ENCODE measurements around the gene DNAH12. TPM values are rescaled to one million over a fixed set of nuclear protein-coding genes. Genes with fewer than 3 reads are reported as not detected.

Gene DNAH12
- total RNA-seq, 1 donor from 2014 or later = 0.23 TPM

DNA sequence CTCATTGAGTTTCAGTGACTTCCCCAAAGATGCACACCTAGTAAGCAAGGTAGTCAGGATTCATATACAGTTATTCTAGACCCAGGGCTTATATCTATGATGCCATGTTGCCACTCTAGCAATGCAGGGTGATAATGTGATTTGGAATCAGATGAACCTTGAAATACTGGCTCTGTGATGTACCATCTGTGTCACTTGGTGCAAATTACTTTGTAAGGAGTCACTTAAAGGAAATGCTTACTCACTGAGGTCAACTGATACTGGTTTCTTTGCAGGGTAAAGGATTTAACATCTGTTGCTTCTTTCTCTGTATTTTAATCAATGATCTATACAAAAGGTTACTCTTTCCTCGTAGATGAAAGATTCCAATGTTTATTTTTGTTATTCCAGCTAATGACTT lies 262.4 kb downstream of the DNAH12 start:
- H3K4me2 ChIP-seq (ENCODE audit: low read length) = no peak overlapping the region

DNA sequence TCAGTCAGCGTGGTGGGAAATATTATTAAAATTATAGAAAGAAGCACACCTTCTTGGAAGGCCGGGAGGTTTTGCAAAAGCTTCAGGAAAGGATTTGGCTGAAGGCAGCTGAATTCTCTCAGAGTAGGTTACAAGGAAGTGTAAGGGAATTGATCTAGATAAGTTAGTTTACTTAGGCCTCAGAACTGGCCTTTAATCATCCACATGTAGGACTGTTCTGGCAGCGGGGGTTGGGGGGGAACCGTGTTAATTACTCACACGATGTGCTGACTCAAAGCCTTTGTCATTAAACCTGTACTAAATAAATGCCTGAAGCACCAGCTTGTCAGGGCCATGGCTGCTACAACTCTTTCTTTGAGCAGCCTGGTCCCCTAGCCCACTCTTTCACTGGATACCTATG lies 264.5 kb downstream of the DNAH12 start:
- Histone ChIP-seq H3K27ac (ENCODE audit: low read depth, low read length) (no peak overlapping the region), H3K9ac (ENCODE audit: low read length) (no peak overlapping the region), H3K79me2 (ENCODE audit: insufficient read depth, low read length) (no peaks in the 10 kb centered on the region), H3K4me1 (ENCODE audit: insufficient read depth, low read length) (peaks cover 4% of the 10 kb centered on the region), H4K20me1 (ENCODE audit: insufficient read depth, low read length) (no peaks in the 10 kb centered on the region), H2AFZ (ENCODE audit: low read depth, low read length) (no peak overlapping the region), H3K36me3 (ENCODE audit: insufficient read depth, low read length) (peaks cover 2% of the 10 kb centered on the region), H3K4me3 (ENCODE audit: insufficient read depth, low read depth, low read length) (no peak overlapping the region), H3K9me3 (ENCODE audit: insufficient read depth, low read depth, low read length) (no peaks in the 10 kb centered on the region), H3K4me2 (ENCODE audit: low read length) (no peak overlapping the region), H3K27me3 (ENCODE audit: insufficient read depth, low read length) (no peaks in the 10 kb centered on the region)
- H3K27me3 Mint-ChIP-seq (ENCODE audit: low read depth, unreplicated experiment) = no peaks in the 10 kb centered on the region
- no peaks in the 10 kb centered on the region for H3K9me3 Mint-ChIP-seq (ENCODE audit: unreplicated experiment)
- TF ChIP-seq, protein P1, sequence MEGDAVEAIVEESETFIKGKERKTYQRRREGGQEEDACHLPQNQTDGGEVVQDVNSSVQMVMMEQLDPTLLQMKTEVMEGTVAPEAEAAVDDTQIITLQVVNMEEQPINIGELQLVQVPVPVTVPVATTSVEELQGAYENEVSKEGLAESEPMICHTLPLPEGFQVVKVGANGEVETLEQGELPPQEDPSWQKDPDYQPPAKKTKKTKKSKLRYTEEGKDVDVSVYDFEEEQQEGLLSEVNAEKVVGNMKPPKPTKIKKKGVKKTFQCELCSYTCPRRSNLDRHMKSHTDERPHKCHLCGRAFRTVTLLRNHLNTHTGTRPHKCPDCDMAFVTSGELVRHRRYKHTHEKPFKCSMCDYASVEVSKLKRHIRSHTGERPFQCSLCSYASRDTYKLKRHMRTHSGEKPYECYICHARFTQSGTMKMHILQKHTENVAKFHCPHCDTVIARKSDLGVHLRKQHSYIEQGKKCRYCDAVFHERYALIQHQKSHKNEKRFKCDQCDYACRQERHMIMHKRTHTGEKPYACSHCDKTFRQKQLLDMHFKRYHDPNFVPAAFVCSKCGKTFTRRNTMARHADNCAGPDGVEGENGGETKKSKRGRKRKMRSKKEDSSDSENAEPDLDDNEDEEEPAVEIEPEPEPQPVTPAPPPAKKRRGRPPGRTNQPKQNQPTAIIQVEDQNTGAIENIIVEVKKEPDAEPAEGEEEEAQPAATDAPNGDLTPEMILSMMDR (IDR thresholded peaks at IDR 0.05; ENCODE audit: insufficient read depth, low read depth, low read length) = no peak
- no peak for TF ChIP-seq EZH2 (IDR thresholded peaks at IDR 0.05; ENCODE audit: insufficient read depth, low read length)
- no peak for DNase-seq (ENCODE audit: low read depth)
- peaks cover 14% of the 10 kb centered on the region for H3K4me1 Mint-ChIP-seq (ENCODE audit: low read depth, unreplicated experiment)
- peaks cover 8% of the 10 kb centered on the region for H3K36me3 Mint-ChIP-seq (ENCODE audit: low read depth, unreplicated experiment)
- no peak overlapping the region for H3K4me3 Mint-ChIP-seq (ENCODE audit: unreplicated experiment)
- H3K27ac Mint-ChIP-seq (ENCODE audit: unreplicated experiment) = no peak overlapping the region
- FAIRE-seq = no peak

More for the DNA sequence above, 262.4 kb downstream of the DNAH12 start:
- H3K27me3 Mint-ChIP-seq (ENCODE audit: low read depth, unreplicated experiment) = no peaks in the 10 kb centered on the region
- H3K4me3 Mint-ChIP-seq (ENCODE audit: unreplicated experiment) = no peak overlapping the region
- DNase-seq (ENCODE audit: low read depth) (peak; percentile 52), FAIRE-seq (no peak)
- H3K9me3 Mint-ChIP-seq (ENCODE audit: unreplicated experiment) = peaks cover 3% of the 10 kb centered on the region
- TF ChIP-seq EZH2 (IDR thresholded peaks at IDR 0.05; ENCODE audit: insufficient read depth, low read length) = no peak
- TF ChIP-seq, protein P1 (IDR thresholded peaks at IDR 0.05; ENCODE audit: insufficient read depth, low read depth, low read length) = no peak
- peaks cover 4% of the 10 kb centered on the region for H3K4me1 ChIP-seq (ENCODE audit: insufficient read depth, low read length)
- no peak overlapping the region for H2AFZ ChIP-seq (ENCODE audit: low read depth, low read length)
- no peaks in the 10 kb centered on the region for H3K9me3 ChIP-seq (ENCODE audit: insufficient read depth, low read depth, low read length)
- no peak overlapping the region for H3K27ac ChIP-seq (ENCODE audit: low read depth, low read length)
- H3K79me2 ChIP-seq (ENCODE audit: insufficient read depth, low read length) = no peaks in the 10 kb centered on the region
- no peak overlapping the region for H3K4me3 ChIP-seq (ENCODE audit: insufficient read depth, low read depth, low read length)
- no peaks in the 10 kb centered on the region for H3K27me3 ChIP-seq (ENCODE audit: insufficient read depth, low read length)
- peaks cover 14% of the 10 kb centered on the region for H3K4me1 Mint-ChIP-seq (ENCODE audit: low read depth, unreplicated experiment)
- H3K27ac Mint-ChIP-seq (ENCODE audit: unreplicated experiment) = peak overlapping the region; percentile 53
- no peaks in the 10 kb centered on the region for H3K36me3 ChIP-seq (ENCODE audit: insufficient read depth, low read length)
- H4K20me1 ChIP-seq (ENCODE audit: insufficient read depth, low read length) = no peaks in the 10 kb centered on the region
- H3K36me3 Mint-ChIP-seq (ENCODE audit: low read depth, unreplicated experiment) = peaks cover 8% of the 10 kb centered on the region
- H3K9ac ChIP-seq (ENCODE audit: low read length) = no peak overlapping the region

DNA sequence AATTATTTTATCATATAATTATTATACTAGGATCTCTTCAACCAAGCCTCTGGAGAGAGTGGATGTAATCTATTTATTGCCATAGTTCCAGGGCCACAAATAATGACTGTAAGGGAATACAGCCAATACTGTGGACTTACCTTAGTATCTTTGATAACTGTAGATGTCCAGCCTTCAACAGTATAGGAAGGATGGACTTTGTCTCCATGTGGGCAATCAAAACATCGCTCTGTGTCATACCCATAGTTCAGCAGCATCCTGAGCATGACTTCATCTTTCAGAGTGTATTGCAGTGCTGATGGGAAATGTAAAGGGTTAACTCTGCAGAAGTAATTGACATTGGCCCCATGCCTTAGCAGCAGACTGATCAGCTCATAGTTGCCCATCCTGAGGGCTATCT lies 265.9 kb downstream of the DNAH12 start:
- Mint-ChIP-seq H3K4me1 (ENCODE audit: low read depth, unreplicated experiment) (peaks cover 14% of the 10 kb centered on the region), H3K27ac (ENCODE audit: unreplicated experiment) (no peak overlapping the region), H3K9me3 (ENCODE audit: unreplicated experiment) (no peaks in the 10 kb centered on the region), H3K27me3 (ENCODE audit: low read depth, unreplicated experiment) (no peaks in the 10 kb centered on the region), H3K36me3 (ENCODE audit: low read depth, unreplicated experiment) (peaks cover 10% of the 10 kb centered on the region), H3K4me3 (ENCODE audit: unreplicated experiment) (no peak overlapping the region)
- Histone ChIP-seq H3K9ac (ENCODE audit: low read length) (no peak overlapping the region), H2AFZ (ENCODE audit: low read depth, low read length) (no peak overlapping the region), H3K36me3 (ENCODE audit: insufficient read depth, low read length) (peaks cover 3% of the 10 kb centered on the region), H3K27ac (ENCODE audit: low read depth, low read length) (no peak overlapping the region), H4K20me1 (ENCODE audit: insufficient read depth, low read length) (no peaks in the 10 kb centered on the region), H3K4me1 (ENCODE audit: insufficient read depth, low read length) (peaks cover 4% of the 10 kb centered on the region), H3K4me3 (ENCODE audit: insufficient read depth, low read depth, low read length) (no peak overlapping the region), H3K27me3 (ENCODE audit: insufficient read depth, low read length) (no peaks in the 10 kb centered on the region), H3K79me2 (ENCODE audit: insufficient read depth, low read length) (no peaks in the 10 kb centered on the region), H3K9me3 (ENCODE audit: insufficient read depth, low read depth, low read length) (no peaks in the 10 kb centered on the region), H3K4me2 (ENCODE audit: low read length) (no peak overlapping the region)
- TF ChIP-seq, protein P1 (IDR thresholded peaks at IDR 0.05; ENCODE audit: insufficient read depth, low read depth, low read length) = no peak
- TF ChIP-seq EZH2 (IDR thresholded peaks at IDR 0.05; ENCODE audit: insufficient read depth, low read length) = no peak
- no peak for DNase-seq (ENCODE audit: low read depth)
- no peak for FAIRE-seq

All from astrocyte (in vitro differentiated cells and primary cell).